Measurements from ENCODE around the gene TSEN54.

DNA sequence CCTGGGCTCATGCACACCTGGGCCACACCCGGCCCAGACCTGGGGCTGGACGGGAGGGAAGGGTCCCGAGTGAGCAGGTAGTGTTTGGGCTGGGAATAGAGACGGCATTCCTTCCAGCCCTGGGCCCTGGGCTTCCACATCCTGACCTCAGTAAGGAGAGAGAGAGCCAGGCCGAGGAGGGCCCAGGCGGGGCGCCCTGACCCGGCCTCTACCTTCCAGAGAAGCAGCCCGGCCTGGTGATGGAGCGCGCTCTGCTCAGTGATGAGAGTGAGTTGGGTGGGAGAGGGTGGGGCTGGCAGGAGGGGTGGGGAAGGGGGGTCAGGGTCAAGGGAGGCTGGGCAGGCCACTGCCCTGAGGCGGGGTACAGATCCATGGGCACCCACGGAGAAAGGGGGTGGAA, 57.7 kb downstream of the TSEN54 start:
- no peak for TF ChIP-seq CTCF (IDR thresholded peaks at IDR 0.05; ENCODE audit: insufficient read depth, low read length, poor library complexity, severe bottlenecking)
- TF ChIP-seq EZH2phosphoT487 (conservative IDR thresholded peaks at IDR 0.05; ENCODE audit: low read length), result no peak
